HG03457 (cell line): ENCODE data around the gene EPN3.

Experiments used
- ATAC-seq: cut with Tn5 transposase; IDR thresholded peaks from one replicate; pipeline ENCODE4 v1.9.1; 2021; ENCODE audit warnings: moderate number of reproducible peaks; ENCODE audit not compliant: unreplicated experiment

EPN3 gene

GRCh38 chr17:50533720-50534148, 1.2 kb downstream of the EPN3 start:
- ATAC-seq, result no peak

DNA sequence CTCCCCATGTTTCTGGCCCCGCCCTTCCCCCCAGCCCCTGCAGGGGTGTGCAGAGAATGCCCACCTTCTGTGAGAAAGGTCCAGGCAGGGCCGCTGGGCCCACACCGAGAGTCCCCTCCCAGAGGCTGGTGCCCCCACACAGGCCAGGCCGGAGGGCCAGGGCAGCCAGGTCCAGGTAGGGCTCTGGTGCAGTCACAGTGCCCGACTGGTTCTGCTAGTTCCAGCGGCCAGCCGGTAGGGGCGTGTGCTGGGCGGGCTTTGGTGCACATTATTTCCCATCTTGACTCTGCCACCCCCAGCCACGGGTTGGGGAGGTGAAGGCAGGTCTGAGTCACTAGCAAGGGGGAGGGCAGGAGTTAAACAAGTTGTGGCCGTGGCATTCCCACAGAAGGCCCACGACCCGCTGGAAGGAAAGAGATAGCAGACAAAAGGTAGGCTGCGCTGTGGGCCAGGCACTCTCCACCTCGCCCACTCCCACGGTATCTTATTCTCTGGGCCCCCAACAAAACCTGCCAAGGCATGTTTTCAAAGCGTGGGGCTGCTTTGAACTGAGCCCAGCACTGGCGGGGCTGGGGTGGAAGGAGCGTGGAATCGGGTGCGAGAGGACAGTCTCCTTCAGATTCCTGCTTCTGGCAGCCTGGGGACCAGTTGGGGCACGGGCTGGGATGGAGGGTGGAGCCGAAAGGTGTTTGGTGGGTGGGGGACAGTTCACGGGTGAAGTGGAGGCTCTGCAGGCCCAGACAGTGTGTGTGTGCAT, 1.9 kb downstream of the EPN3 start:
- no peak for ATAC-seq

DNA sequence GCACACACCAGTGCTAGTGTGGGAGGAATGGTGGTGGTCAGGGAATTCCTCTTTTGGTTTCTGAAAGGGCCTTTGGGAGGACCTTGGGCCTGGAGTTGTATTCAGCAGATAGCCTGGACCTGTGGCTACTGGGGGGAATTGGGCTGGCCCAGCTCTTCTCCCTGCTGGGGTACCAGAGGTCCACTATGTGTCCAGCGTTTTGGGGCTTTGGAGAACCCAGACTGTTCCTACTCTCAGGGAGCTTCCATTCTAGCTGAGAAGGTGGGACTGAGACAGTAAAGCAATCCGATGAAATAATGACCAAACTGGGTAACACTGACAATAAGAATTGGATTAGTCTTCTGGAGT, 2.4 kb downstream of the EPN3 start:
- ATAC-seq, result no peak

DNA sequence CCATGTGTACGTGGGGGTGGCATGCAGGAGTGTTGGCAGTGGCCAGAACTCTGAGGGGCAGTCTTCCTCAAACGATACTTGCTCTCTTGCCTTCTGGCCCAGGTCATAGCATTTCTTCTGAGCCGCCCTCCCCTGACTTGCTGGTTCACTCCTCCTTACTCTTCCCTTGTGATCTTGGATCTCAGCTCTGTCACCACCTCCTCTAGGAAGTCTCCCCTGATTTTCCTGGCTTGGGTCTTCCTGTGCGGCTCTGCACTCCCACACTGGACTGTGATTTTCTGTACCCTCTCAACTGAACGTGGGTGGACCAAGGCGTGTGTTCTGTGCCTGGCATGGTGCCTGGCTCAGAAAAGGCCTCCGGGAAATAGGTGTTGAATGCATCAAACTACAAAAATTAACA, 2.9 kb downstream of the EPN3 start:
- no peak for ATAC-seq

GRCh38 chr17:50536683-50537646, 4.4 kb downstream of the EPN3 start:
- ATAC-seq, result no peak

DNA sequence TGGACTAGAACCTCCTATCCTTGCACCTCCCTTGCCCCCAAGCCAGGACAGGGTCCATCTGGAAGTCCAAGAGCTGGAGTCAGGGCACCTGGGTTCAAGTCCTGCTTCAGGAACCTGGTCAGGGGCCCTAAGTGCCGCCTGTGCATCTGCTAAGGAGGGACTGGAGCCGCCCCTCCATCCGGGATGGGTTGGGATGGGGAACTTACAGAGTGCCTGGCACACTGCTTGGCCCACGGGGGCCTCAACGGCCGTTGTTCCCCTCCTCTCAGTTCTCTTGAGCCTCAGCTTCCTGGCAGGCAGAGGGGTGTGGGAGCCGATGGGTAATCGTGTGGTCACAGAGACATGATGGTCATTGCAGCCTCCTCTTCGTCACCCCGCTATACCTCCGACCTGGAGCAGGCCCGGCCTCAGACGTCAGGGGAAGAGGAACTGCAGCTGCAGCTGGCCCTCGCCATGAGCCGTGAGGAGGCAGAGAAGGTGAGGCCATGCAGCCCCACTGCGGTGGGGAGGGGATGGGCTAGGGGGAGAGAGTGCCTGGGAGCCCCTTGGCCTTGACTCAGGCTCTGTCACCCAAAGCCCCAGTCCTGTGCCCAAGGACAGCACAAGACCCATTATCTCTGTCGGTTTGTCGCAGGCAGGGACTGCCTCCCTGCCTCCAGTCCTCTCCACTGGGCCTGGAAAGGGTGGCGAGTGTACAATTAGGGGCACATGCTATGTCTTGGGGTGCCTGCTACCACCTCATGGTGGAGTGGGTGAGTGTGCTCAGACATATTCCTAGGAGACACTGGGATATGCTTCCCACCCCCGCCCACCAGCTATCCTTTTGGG, 5.4 kb downstream of the EPN3 start:
- no peak for ATAC-seq

- ATAC-seq, result no peak
Observed at GRCh38 chr17:50538549-50539410, 6.2 kb downstream of the EPN3 start.

DNA sequence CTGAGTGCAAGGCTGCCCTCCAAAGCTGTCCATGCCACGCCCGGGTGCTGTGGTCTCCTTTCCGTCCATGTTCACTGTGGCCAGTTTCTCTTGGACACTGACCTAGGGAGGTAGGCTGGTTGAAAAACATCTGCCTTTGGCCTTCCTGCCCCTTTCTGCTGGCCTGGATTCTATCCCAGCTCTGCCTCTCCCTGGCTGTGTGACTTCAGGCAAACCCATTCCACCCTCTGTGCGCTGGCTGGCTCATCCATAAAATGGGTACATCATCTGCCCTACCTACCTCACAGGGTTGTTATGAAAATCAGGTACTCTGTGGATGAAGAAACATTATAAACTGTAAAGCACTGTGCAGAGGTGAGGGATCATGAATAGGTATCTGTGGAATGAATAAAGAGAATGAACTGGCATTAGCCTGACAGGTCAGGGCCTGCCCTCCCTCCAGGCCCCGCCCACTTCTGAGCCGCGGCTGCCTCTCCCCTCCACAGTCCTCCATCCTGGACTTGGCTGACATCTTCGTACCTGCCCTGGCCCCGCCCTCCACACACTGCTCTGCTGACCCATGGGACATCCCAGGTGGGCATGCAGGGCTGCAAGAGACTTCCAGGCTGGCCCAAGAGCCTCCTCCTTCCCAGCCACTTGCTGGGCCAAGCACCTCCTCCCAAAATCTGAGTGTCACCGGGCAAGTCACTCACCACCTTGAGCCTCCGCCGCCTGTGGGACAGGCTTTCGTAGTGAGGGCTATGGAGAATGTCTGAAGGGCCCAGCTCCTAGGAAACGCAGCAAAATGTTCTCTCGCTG, 7.4 kb downstream of the EPN3 start:
- ATAC-seq, result no peak

- ATAC-seq, result no peak
Observed at GRCh38 chr17:50540560-50541401, 8.2 kb downstream of the EPN3 start.

- ATAC-seq, result no peak
Observed at GRCh38 chr17:50541402-50541715, 8.8 kb downstream of the EPN3 start.

- ATAC-seq, result peak; percentile 55
Observed at GRCh38 chr17:50541716-50542688, 9.5 kb downstream of the EPN3 start.

- no peak for ATAC-seq
Observed at GRCh38 chr17:50542795-50543774, 10.6 kb downstream of the EPN3 start.

GRCh38 chr17:50544516-50544915, 12.0 kb downstream of the EPN3 start:
- no peak for ATAC-seq

- ATAC-seq, result no peak
Observed at GRCh38 chr17:50545311-50545710, 12.8 kb downstream of the EPN3 start.

- ATAC-seq, result no peak
Observed at GRCh38 chr17:50546701-50547034, 14.1 kb downstream of the EPN3 start.

GRCh38 chr17:50547035-50547735, 14.7 kb downstream of the EPN3 start, which contains the start of gene SPATA20:
SPATA20 (plus strand) TSS chr17:50547174; CDS start chr17:50547209, 35 bp downstream.
- ATAC-seq, result peak; percentile 56
